ENCODE measurements around the gene ZNF789.
"Not testable (repeated sequence)": the region's sequence is repeated elsewhere in the genome, so short reads cannot be mapped to it uniquely, and the experiment has no call there.

Gene ZNF789

GRCh38 chr7:99459087-99459486, 13.6 kb upstream of the ZNF789 start:
- DNase-seq, result no peak

GRCh38 chr7:99460651-99461050, 12.0 kb upstream of the ZNF789 start:
- DNase-seq, result no peak

- no peak for DNase-seq
Observed at GRCh38 chr7:99461221-99461620, 11.5 kb upstream of the ZNF789 start.

GRCh38 chr7:99465421-99465768, 7.3 kb upstream of the ZNF789 start:
- DNase-seq, result no peak

GRCh38 chr7:99468336-99468918, 4.3 kb upstream of the ZNF789 start:
- DNase-seq, result no peak

- DNase-seq, result no peak
Observed at GRCh38 chr7:99469381-99470065, 3.2 kb upstream of the ZNF789 start.

- no peak for DNase-seq
Observed at GRCh38 chr7:99473315-99473596, 566 bp downstream of the ZNF789 start.

- no peak for DNase-seq
Observed at GRCh38 chr7:99476107-99476506, 3.4 kb downstream of the ZNF789 start.

- DNase-seq, result no peak
Observed at GRCh38 chr7:99478464-99479440, 6.1 kb downstream of the ZNF789 start.

- DNase-seq, result no peak
Observed at GRCh38 chr7:99485094-99485493, 12.4 kb downstream of the ZNF789 start.

- no peak for DNase-seq
Observed at GRCh38 chr7:99489235-99489634, 16.5 kb downstream of the ZNF789 start.

GRCh38 chr7:99490878-99491277, 18.2 kb downstream of the ZNF789 start:
- no peak for DNase-seq

GRCh38 chr7:99493823-99494222, 21.1 kb downstream of the ZNF789 start:
- no peak for DNase-seq

GRCh38 chr7:99497766-99498545, 25.3 kb downstream of the ZNF789 start:
- DNase-seq, result no peak

GRCh38 chr7:99498546-99498944, 25.9 kb downstream of the ZNF789 start:
- no peak for DNase-seq

GRCh38 chr7:99499371-99499720, 26.7 kb downstream of the ZNF789 start:
- DNase-seq, result no peak

GRCh38 chr7:99499721-99500636, 27.3 kb downstream of the ZNF789 start, which contains the start of gene ZNF394:
ZNF394 (minus strand) TSS chr7:99500281; CDS start chr7:99500093, 188 bp downstream.
- peak; percentile 91 for DNase-seq

- DNase-seq, result no peak
Observed at GRCh38 chr7:99500637-99501009, 27.9 kb downstream of the ZNF789 start.

- not testable (repeated sequence) for DNase-seq
Observed at GRCh38 chr7:99501236-99501635, 28.5 kb downstream of the ZNF789 start.

- peak; percentile 98 for DNase-seq
Observed at GRCh38 chr7:99504281-99504602, 31.6 kb downstream of the ZNF789 start.

GRCh38 chr7:99504603-99505323, 32.1 kb downstream of the ZNF789 start, which contains the start of gene ZKSCAN5:
ZKSCAN5 (plus strand) TSS chr7:99504662; CDS start chr7:99506045, 1,383 bp downstream.
- DNase-seq, result peak; percentile 92

- no peak for DNase-seq
Observed at GRCh38 chr7:99505324-99505662, 32.6 kb downstream of the ZNF789 start.
